ENCODE data around the gene RNF144B. TPM values are rescaled to one million over a fixed set of nuclear protein-coding genes. Genes with fewer than 3 reads are reported as not detected.

RNF144B gene
- polyA plus RNA-seq, 2 of the 4 experiments (the other 2 are of a cell fraction): 0.36 to 0.49 TPM

- 40% methylated on average over 2 of the region's 2 CpGs for WGBS (ENCODE audit: missing lambda C conversion rate)
- H3K9me3 ChIP-seq: no peaks in the 10 kb centered on the region
- H3K4me3 ChIP-seq: no peak overlapping the region
- H3K4me1 ChIP-seq: no peaks in the 10 kb centered on the region
- FAIRE-seq: no peak
- CTCF ChIA-PET: interaction anchor here (1.4 to 2.3 kb wide), 2 partner anchors 10 to 179 kb away, joined by 3 to 13 read pairs; no protein-coding TSS in a partner anchor
- no peak overlapping the region for H3K4me2 ChIP-seq
- H3K27ac ChIP-seq: no peak overlapping the region
- ATAC-seq: no peak
- TF ChIP-seq NFE2L2 (conservative IDR thresholded peaks at IDR 0.05; ENCODE audit: low read length) (no peak), MAFK (IDR thresholded peaks at IDR 0.05; ENCODE audit: partially characterized antibody) (no peak)
- TF ChIP-seq, protein P1, sequence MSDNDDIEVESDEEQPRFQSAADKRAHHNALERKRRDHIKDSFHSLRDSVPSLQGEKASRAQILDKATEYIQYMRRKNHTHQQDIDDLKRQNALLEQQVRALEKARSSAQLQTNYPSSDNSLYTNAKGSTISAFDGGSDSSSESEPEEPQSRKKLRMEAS (IDR thresholded peaks at IDR 0.05): no peak
- POLR2A ChIA-PET: no interaction called here
- DNase-seq (ENCODE audit: low read depth in 1 of 2, low spot score in 1 of 2): no peak
These were observed 126.2 kb downstream of the RNF144B start for GRCh38 chr6:18513253-18513798.

GRCh38 chr6:18514180-18514579 is 127.0 kb downstream of the RNF144B start:
- TF ChIP-seq POLR2AphosphoS2 (conservative IDR thresholded peaks at IDR 0.05; ENCODE audit: low read length): no peak
- no peak for TF ChIP-seq EHF (CRISPR knock-in tag; IDR thresholded peaks at IDR 0.05)
- no peak for TF ChIP-seq E2F6 (IDR thresholded peaks at IDR 0.05; ENCODE audit: borderline replicate concordance, low read depth)
- TF ChIP-seq NPAS2 (CRISPR knock-in tag; IDR thresholded peaks at IDR 0.05; ENCODE audit: borderline replicate concordance): no peak
- TF ChIP-seq NFE2L2 (conservative IDR thresholded peaks at IDR 0.05; ENCODE audit: low read length): no peak
- ATAC-seq: no peak
- CTCF ChIA-PET: interaction anchor here (2.3 kb wide), 1 partner anchor 11 kb away, joined by 13 read pairs; no protein-coding TSS in a partner anchor
- no peaks in the 10 kb centered on the region for H3K4me1 ChIP-seq
- no peak for DNase-seq (ENCODE audit: low read depth in 1 of 2, low spot score in 1 of 2)
- no peak for FAIRE-seq
- no peak overlapping the region for H3K27ac ChIP-seq
- no peak overlapping the region for H3K4me3 ChIP-seq
- WGBS (ENCODE audit: missing lambda C conversion rate): 80% methylated on average over 6 of the region's 7 CpGs
- no peak overlapping the region for H3K4me2 ChIP-seq
- POLR2A ChIA-PET: no interaction called here
- no peaks in the 10 kb centered on the region for H3K9me3 ChIP-seq

DNA sequence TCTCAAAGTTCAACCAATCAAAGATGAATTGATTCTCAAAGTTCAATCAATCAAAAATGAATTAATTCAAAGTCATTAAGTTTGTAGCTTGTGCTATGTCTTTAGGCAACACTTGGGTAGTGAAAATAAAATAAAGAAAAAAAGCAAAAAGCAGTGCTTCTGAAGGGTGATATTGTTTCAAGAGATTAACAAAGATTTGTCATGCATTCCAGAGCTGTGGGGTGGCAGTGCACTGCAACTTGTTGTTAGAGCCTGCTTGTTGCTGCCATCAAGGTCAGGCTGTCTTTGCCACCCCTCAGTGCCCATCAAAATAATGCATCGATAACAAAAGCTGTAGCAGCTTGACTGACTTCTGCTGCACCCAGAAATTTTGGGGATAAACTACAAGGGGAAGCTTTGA is 128.6 kb downstream of the RNF144B start:
- FAIRE-seq (no peak), ATAC-seq (no peak), DNase-seq (ENCODE audit: low read depth in 1 of 2, low spot score in 1 of 2) (no peak)
- WGBS (ENCODE audit: missing lambda C conversion rate): 67% methylated on average over 1 of the region's 1 CpG
- ChIA-PET CTCF (interaction anchor here (1.0 kb wide), 1 partner anchor 12 kb away, joined by 3 read pairs; no protein-coding TSS in a partner anchor), POLR2A (no interaction called here)
- no peak overlapping the region for H3K27ac ChIP-seq
- no peak overlapping the region for H3K4me3 ChIP-seq
- no peaks in the 10 kb centered on the region for H3K4me1 ChIP-seq
- no peak overlapping the region for H3K4me2 ChIP-seq
- no peak for TF ChIP-seq HMGXB4 (CRISPR knock-in tag; IDR thresholded peaks at IDR 0.05; ENCODE audit: borderline replicate concordance)
- TF ChIP-seq PHF8 (IDR thresholded peaks at IDR 0.05; ENCODE audit: borderline replicate concordance, low read depth): no peak
- no peak for TF ChIP-seq TFCP2L1 (CRISPR knock-in tag; IDR thresholded peaks at IDR 0.05)
- no peak for TF ChIP-seq SMC3 (IDR thresholded peaks at IDR 0.05)
- no peak for TF ChIP-seq RCOR1 (IDR thresholded peaks at IDR 0.05; ENCODE audit: low read depth, low read length)
- TF ChIP-seq, protein P2, sequence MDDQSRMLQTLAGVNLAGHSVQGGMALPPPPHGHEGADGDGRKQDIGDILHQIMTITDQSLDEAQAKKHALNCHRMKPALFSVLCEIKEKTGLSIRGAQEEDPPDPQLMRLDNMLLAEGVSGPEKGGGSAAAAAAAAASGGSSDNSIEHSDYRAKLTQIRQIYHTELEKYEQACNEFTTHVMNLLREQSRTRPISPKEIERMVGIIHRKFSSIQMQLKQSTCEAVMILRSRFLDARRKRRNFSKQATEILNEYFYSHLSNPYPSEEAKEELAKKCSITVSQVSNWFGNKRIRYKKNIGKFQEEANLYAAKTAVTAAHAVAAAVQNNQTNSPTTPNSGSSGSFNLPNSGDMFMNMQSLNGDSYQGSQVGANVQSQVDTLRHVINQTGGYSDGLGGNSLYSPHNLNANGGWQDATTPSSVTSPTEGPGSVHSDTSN (IDR thresholded peaks at IDR 0.05): no peak
- TF ChIP-seq, protein P1 (IDR thresholded peaks at IDR 0.05): no peak
- TF ChIP-seq KDM1A (IDR thresholded peaks at IDR 0.05; ENCODE audit: low read depth): no peak
- no peak for TF ChIP-seq REST (IDR thresholded peaks at IDR 0.05)
- no peak for TF ChIP-seq GATA3 (IDR thresholded peaks at IDR 0.05; ENCODE audit: borderline replicate concordance)
- no peak for TF ChIP-seq ESRRA (IDR thresholded peaks at IDR 0.05; ENCODE audit: borderline replicate concordance, low read length)
- no peaks in the 10 kb centered on the region for H3K9me3 ChIP-seq
